Activated CD8-positive, alpha-beta T cell treated with anti-CD3 and anti-CD28 coated beads for 36 hours (primary cell): Measurements from ENCODE around the gene RASGRP2. TPM values are rescaled to one million over a fixed set of nuclear protein-coding genes. Genes with fewer than 3 reads are reported as not detected.

Experiments used
- ATAC-seq: fragments of 200-7000 bp; cut with Tn5 transposase; one replicate; pipeline ENCODE4 v1.10.0; 2021; ENCODE audit warnings: mild to moderate bottlenecking, moderate library complexity
- CTCF ChIA-PET: fragments of 350-600 bp; sonication (Branson Sonifier 250); formaldehyde crosslinking; loops from one replicate; lab custom pipeline; 2021; ENCODE audit warnings: antibody characterized with exemption; lab: Charles Lee
- POLR2A ChIA-PET: fragments of 350-600 bp; sonication (Branson Sonifier 250); formaldehyde crosslinking; loops from one replicate; lab custom pipeline; 2021; ENCODE audit warnings: antibody characterized with exemption; lab: Charles Lee
- DNase-seq: peaks from one replicate; pipeline ENCODE4 v3.0.0-alpha.2; 2020
- H3K27ac Mint-ChIP-seq: one replicate; pipeline ENCODE4 v1.8.0; 2021; ENCODE audit warnings: mild to moderate bottlenecking, mixed read lengths
- H3K27me3 Mint-ChIP-seq: one replicate; pipeline ENCODE4 v1.8.0; 2021; ENCODE audit warnings: mixed read lengths
- H3K36me3 Mint-ChIP-seq: one replicate; pipeline ENCODE4 v1.8.0; 2021; ENCODE audit warnings: low read depth, mixed read lengths
- H3K4me1 Mint-ChIP-seq: one replicate; pipeline ENCODE4 v1.8.0; 2021; ENCODE audit warnings: low read depth, mixed read lengths
- H3K4me3 Mint-ChIP-seq: one replicate; pipeline ENCODE4 v1.8.0; 2021; ENCODE audit warnings: mild to moderate bottlenecking, moderate library complexity, mixed read lengths
- H3K9me3 Mint-ChIP-seq: one replicate; pipeline ENCODE4 v1.8.0; 2021; ENCODE audit warnings: mixed read lengths
- intact Hi-C: fragments of 100-400 bp; cut with micrococcal nuclease; formaldehyde crosslinking; loops from one replicate; pipeline ENCODE4 v1.10.0; 2022
- total RNA-seq, 2 experiments: library from RNA; stranded (reverse); gene quantifications; one replicate each; pipeline ENCODE4 v1.2.3, GENCODE V29; 2021
- TF ChIP-seq, protein P1 (sequence below): fragments of 200-600 bp; IDR thresholded peaks from one replicate; pipeline ENCODE4 v1.8.0; 2022; ENCODE audit warnings: antibody characterized with exemption, mild to moderate bottlenecking

The RASGRP2 gene
- total RNA-seq, 2 experiments from 2014 or later = 7.8 to 8.2 TPM

DNA sequence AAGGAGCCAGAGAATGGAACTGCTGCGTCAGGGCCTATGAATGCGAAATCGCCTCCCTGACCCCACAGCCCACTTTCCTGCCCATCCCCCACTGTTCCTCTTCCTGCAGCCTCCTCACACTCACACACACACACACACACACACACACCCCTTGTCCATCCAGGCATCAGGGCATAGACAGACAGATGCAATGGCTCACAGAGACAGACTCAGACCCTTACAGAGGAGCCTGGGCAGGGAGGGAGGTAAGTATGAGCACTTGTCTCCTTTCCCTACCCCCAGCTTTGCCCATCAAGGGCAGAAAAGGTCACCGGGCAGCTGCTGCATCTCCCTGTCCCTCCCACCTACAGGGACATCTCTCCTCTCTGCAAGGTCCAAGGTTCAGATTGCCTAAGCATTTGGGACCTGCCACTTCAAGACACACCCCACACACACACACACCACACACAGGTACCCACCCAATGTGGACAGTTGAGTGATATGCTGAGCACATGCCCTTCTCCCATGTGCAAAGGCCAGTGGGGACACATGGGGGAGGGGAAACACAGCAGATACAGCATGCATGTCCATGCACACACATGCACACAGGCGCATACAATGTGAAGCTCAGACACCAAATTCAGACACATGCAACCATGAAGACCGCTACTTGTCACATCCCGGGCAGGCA is 18.9 kb downstream of the RASGRP2 start:
- Mint-ChIP-seq H3K27ac (no peak overlapping the region), H3K4me3 (no peak overlapping the region), H3K9me3 (no peaks in the 10 kb centered on the region), H3K36me3 (peaks cover 1% of the 10 kb centered on the region), H3K4me1 (peaks cover 18% of the 10 kb centered on the region), H3K27me3 (peaks cover 15% of the 10 kb centered on the region)
- TF ChIP-seq, protein P1, sequence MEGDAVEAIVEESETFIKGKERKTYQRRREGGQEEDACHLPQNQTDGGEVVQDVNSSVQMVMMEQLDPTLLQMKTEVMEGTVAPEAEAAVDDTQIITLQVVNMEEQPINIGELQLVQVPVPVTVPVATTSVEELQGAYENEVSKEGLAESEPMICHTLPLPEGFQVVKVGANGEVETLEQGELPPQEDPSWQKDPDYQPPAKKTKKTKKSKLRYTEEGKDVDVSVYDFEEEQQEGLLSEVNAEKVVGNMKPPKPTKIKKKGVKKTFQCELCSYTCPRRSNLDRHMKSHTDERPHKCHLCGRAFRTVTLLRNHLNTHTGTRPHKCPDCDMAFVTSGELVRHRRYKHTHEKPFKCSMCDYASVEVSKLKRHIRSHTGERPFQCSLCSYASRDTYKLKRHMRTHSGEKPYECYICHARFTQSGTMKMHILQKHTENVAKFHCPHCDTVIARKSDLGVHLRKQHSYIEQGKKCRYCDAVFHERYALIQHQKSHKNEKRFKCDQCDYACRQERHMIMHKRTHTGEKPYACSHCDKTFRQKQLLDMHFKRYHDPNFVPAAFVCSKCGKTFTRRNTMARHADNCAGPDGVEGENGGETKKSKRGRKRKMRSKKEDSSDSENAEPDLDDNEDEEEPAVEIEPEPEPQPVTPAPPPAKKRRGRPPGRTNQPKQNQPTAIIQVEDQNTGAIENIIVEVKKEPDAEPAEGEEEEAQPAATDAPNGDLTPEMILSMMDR = no peak
- no peak for DNase-seq
- ChIA-PET CTCF (interaction anchor here (2.0 kb wide), 1 partner anchor 32 kb away, joined by 5 read pairs; no protein-coding TSS in a partner anchor), POLR2A (interaction anchor here (1.2 kb wide), 1 partner anchor 9 kb away, joined by 3 read pairs; no protein-coding TSS in a partner anchor)
- intact Hi-C loops = loop anchor here (5.0 kb wide), 1 partner anchor 38 kb away; no protein-coding TSS in a partner anchor
- ATAC-seq = no peak

DNA sequence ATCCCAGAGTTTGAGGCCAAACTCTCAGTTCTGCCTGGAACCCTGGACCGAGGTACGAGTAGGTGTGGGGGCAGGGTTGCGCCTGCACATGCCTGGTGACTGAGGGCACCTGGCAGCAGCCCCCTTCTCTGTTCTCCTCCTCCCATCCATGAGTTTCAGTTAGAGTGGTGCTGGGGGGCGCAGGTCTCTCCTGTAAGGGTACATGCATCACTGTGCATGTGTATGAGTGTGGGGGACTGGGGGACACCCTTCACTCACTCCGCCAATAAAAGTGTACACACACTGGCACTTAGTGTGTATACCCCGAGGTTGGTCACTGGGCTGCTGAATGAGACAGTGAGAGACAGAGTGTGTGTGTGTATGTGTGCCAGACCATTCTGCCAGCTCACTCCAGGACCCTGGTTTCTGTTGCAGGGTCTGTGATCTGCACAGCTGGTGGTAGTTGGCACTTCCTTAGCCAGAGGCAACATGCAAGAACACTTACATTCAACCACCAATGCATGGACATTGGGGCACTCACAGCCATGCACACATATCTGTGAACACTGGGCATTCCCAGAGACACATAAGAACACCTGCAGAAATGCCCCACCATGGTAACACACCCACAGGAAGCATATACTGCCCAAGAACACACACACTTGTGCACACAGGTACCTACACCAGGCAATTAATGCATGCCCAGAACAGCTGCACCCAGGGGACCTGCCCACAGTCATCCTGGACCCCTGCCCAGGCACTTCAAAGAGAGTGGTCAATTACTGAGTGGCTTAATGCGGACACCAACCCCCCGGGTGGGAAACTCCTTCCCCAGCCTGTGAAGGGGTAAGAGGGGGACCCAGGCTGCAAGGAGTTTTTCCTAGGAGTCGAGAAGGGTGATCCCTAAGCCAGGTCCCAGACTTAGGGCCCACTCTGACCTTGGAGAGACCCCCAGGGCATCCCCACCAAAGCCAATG is 19.8 kb downstream of the RASGRP2 start:
- DNase-seq = no peak
- Mint-ChIP-seq H3K4me3 (peak overlapping the region; percentile 62), H3K4me1 (peaks cover 18% of the 10 kb centered on the region), H3K9me3 (no peaks in the 10 kb centered on the region), H3K27ac (no peak overlapping the region), H3K27me3 (peaks cover 15% of the 10 kb centered on the region), H3K36me3 (peaks cover 1% of the 10 kb centered on the region)
- ChIA-PET POLR2A (no interaction called here), CTCF (interaction anchor here (1.0 kb wide), 1 partner anchor 35 kb away, joined by 3 read pairs; no protein-coding TSS in a partner anchor)
- intact Hi-C loops = loop anchor here (5.0 kb wide), 1 partner anchor 37 kb away; no protein-coding TSS in a partner anchor
- ATAC-seq = no peak
- TF ChIP-seq, protein P1 = no peak

DNA sequence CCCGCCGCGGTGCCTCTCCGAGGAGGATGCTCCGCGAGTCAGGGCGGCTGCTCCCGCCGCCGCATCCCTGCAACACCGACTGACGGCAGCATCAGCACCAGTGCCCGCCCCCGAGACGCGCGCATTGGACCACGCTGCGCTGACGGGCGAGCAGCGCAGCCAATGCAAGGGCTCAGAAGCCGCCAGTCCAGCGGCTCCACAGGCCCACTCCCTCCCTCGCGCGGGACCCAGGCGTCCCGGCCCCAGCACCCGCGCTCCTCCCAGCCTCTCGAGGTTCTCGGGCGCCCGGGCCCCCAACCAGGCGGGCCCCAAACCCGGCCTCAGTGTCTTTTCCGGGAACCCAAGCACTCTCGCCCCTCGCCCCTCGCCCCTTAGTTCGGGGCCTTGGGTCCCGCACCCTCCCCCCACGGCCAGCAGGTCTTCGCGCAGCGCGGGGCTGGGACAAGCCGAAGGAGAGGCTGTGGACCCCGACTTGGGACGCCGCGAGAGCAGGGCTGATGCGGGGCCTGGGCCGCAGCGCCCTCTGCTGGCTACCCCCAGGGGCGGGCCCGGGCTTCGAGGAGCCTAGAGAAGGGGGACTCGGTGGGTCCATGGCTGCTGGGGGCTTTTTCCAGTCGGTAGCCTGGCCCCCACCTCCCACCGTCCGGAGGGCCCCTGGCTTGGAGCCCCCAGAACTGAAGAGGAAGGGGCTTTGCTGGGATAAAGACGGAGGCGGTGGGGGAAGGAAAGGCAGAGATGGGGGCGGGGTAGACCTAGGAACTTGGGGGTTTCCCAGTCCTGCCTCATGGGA is 20.6 kb downstream of the RASGRP2 start, which contains the start of gene NRXN2:
TSS of gene NRXN2 (minus strand) at position 81 of the 790 bp plus-strand sequence. CDS start 9,498 bp downstream, outside the sequence.
- CTCF ChIA-PET = interaction anchor here (1.0 kb wide), 1 partner anchor 34 kb away, joined by 3 read pairs; no protein-coding TSS in a partner anchor
- POLR2A ChIA-PET = no interaction called here
- H3K27ac Mint-ChIP-seq = peak within 1 kb of the TSS; percentile 59
- no peaks in the 10 kb centered on the region for H3K9me3 Mint-ChIP-seq
- DNase-seq (peak; percentile 89), ATAC-seq (peak; percentile 97)
- intact Hi-C loops = loop anchor here (5.0 kb wide), 1 partner anchor 36 kb away; no protein-coding TSS in a partner anchor
- H3K27me3 Mint-ChIP-seq = peaks cover 15% of the 10 kb centered on the region
- TF ChIP-seq, protein P1 = peak; percentile 99
- H3K36me3 Mint-ChIP-seq = no peaks in the 10 kb centered on the region
- peaks cover 18% of the 10 kb centered on the region for H3K4me1 Mint-ChIP-seq
- peak within 1 kb of the TSS; percentile 62 for H3K4me3 Mint-ChIP-seq

DNA sequence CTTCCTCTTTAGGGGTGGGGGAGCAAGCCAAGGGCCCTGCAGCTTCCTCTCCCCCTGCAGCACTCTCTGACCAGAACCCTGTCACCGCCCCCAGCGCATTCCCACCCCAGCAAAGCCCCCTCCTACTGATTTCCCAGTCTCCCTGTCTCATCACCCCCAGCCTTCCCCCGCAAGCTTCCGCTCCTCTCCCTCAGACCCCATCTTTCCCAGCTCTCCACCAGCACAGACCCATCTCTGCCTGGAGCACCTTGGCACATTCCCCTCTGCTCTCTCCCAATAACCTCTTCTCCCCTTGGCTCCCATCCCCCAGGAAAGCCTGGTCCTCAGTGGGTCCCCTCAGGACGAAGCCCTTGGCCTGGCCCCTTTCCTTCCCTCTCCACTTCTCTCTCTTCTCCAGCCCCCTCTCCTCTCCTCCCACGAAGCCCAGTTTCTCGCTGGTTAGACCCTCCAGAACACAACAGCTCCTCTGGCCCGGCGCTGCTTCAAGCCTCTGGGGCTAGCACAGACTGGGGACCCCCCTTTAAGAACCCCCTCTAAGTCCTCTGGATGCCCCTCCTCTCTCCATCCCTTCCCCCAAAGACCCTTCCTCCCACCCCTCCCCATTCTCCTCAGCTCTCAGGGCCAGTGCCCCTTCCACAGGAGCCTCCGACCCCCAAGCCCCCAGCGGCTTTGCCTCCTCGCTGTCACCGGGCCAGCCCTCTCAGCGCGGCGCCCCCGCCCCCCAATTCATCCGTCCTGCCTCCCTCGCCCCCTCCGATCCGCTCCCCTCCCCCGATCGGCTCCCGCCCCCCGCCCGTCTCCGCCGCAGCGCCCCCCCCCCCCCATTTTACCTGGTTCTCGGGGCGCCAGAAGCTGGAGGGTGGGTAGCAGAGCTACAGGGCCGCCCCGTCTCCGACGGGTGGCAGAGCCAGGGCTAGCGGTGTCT is 21.5 kb downstream of the RASGRP2 start:
- H3K9me3 Mint-ChIP-seq = no peaks in the 10 kb centered on the region
- peaks cover 18% of the 10 kb centered on the region for H3K4me1 Mint-ChIP-seq
- peak overlapping the region; percentile 22 for H3K4me3 Mint-ChIP-seq
- no peaks in the 10 kb centered on the region for H3K36me3 Mint-ChIP-seq
- intact Hi-C loops = loop anchor here (5.0 kb wide), 1 partner anchor 35 kb away; no protein-coding TSS in a partner anchor
- TF ChIP-seq, protein P1 = no peak
- H3K27ac Mint-ChIP-seq = no peak overlapping the region
- H3K27me3 Mint-ChIP-seq = peaks cover 17% of the 10 kb centered on the region
- POLR2A ChIA-PET = interaction anchor here (0.7 to 1.1 kb wide), 2 partner anchors 8 to 18 kb away, joined by 3 to 5 read pairs; no protein-coding TSS in a partner anchor
- DNase-seq (no peak), ATAC-seq (no peak)
- CTCF ChIA-PET = interaction anchor here (0.9 to 1.2 kb wide), 3 partner anchors 18 to 34 kb away, joined by 6 to 9 read pairs (median 7); no protein-coding TSS in a partner anchor
